Measurements from ENCODE around the gene SCNN1A.

The SCNN1A gene

GRCh38 chr12:6336889-6337853 is 38.2 kb downstream of the SCNN1A start:
- CTCF ChIA-PET: interaction anchor here (1.2 to 5.4 kb wide), 6 partner anchors 12 to 349 kb away, joined by 3 to 43 read pairs (median 11); no protein-coding TSS in a partner anchor
- peak overlapping the region; percentile 100 for H3K4me3 ChIP-seq (ENCODE audit: low read depth, low read length)
- no peak for DNase-seq (ENCODE audit: low read depth, low spot score)
- TF ChIP-seq CTCF (IDR thresholded peaks at IDR 0.05; ENCODE audit: insufficient read depth, low read length, missing control alignments): no peak
- POLR2A ChIA-PET: interaction anchor here (0.6 to 3.1 kb wide), 13 partner anchors 8 to 198 kb away, joined by 3 to 16 read pairs (median 4); partner anchors contain the start of genes GAPDH, LTBR and VAMP1

GRCh38 chr12:6336079-6336888 is 39.1 kb downstream of the SCNN1A start:
- TF ChIP-seq CTCF (IDR thresholded peaks at IDR 0.05; ENCODE audit: insufficient read depth, low read length, missing control alignments): no peak
- ChIA-PET POLR2A (interaction anchor here (0.6 to 3.1 kb wide), 15 partner anchors 9 to 348 kb away, joined by 3 to 16 read pairs (median 4); partner anchors contain the start of genes GAPDH, LTBR and VAMP1), CTCF (interaction anchor here (0.6 to 5.4 kb wide), 8 partner anchors 9 to 348 kb away, joined by 3 to 43 read pairs (median 8); no protein-coding TSS in a partner anchor)
- H3K4me3 ChIP-seq (ENCODE audit: low read depth, low read length): peak overlapping the region; percentile 54
- peak; percentile 96 for DNase-seq (ENCODE audit: low read depth, low spot score)

GRCh38 chr12:6335451-6336078 is 39.8 kb downstream of the SCNN1A start:
- peak overlapping the region; percentile 54 for H3K4me3 ChIP-seq (ENCODE audit: low read depth, low read length)
- peak; percentile 86 for TF ChIP-seq CTCF (IDR thresholded peaks at IDR 0.05; ENCODE audit: insufficient read depth, low read length, missing control alignments)
- ChIA-PET POLR2A (interaction anchor here (0.8 to 3.1 kb wide), 12 partner anchors 9 to 347 kb away, joined by 3 to 16 read pairs (median 6); partner anchors contain the start of genes GAPDH and LTBR), CTCF (interaction anchor here (0.6 to 5.4 kb wide), 13 partner anchors 10 to 202 kb away, joined by 3 to 43 read pairs (median 3); partner anchors contain the start of gene VAMP1)
- DNase-seq (ENCODE audit: low read depth, low spot score): no peak

GRCh38 chr12:6334940-6335450 is 40.4 kb downstream of the SCNN1A start:
- H3K4me3 ChIP-seq (ENCODE audit: low read depth, low read length): peak overlapping the region; percentile 29
- POLR2A ChIA-PET: interaction anchor here (0.8 to 3.1 kb wide), 9 partner anchors 9 to 200 kb away, joined by 3 to 16 read pairs (median 7); partner anchors contain the start of genes GAPDH, LTBR and VAMP1
- TF ChIP-seq CTCF (IDR thresholded peaks at IDR 0.05; ENCODE audit: insufficient read depth, low read length, missing control alignments): no peak
- no peak for DNase-seq (ENCODE audit: low read depth, low spot score)
- CTCF ChIA-PET: interaction anchor here (0.7 to 5.4 kb wide), 12 partner anchors 9 to 222 kb away, joined by 3 to 43 read pairs (median 4); partner anchors contain the start of genes IFFO1 and VAMP1

- ChIA-PET POLR2A (interaction anchor here (1.3 to 3.1 kb wide), 5 partner anchors 11 to 200 kb away, joined by 4 to 16 read pairs (median 10); partner anchors contain the start of genes GAPDH and VAMP1), CTCF (interaction anchor here (0.8 to 5.4 kb wide), 8 partner anchors 9 to 222 kb away, joined by 3 to 43 read pairs (median 6); partner anchors contain the start of genes IFFO1 and VAMP1)
- H3K4me3 ChIP-seq (ENCODE audit: low read depth, low read length): no peak overlapping the region
- no peak for DNase-seq (ENCODE audit: low read depth, low spot score)
- TF ChIP-seq CTCF (IDR thresholded peaks at IDR 0.05; ENCODE audit: insufficient read depth, low read length, missing control alignments): no peak
These were observed 41.0 kb downstream of the SCNN1A start for GRCh38 chr12:6334359-6334758.
